ENCODE results near the gene ATP9A.
A peak's percentile ranks its signal among the peaks of the same experiment; 100 is the strongest.
"Not testable (repeated sequence)": the region's sequence is repeated elsewhere in the genome, so short reads cannot be mapped to it uniquely, and the experiment has no call there.

The ATP9A gene

DNA sequence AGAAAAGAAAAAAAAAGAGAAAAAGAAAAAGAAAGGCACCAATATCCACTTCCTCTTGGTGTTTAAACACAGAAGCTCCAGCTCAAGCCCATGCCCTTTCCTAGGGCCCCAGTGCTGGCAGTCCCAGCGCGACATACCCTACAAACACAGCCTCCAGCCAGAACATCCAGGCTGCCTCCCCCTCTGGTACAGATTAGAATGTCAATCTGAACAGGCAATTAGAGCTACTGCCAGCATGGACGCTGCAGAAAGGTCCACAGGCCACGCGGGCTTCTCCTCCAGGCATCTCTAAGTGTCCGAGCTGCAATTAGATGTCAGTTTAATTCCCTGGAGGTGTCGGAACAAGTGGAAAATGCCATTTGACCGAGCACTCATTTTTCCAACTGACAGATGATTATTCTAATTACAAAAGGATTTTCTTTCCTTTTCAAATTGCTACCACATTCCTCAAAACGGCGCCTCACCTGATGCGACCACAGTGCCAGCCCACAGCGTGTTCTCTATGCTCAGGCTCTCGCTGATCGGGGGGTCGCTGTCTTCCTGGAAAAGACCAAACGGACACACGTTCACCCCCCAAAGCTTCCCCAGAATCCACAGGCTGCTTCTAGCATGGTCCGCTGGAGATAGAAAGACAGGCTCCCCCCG, 79.5 kb downstream of the ATP9A start:
- no peak for DNase-seq
- Histone ChIP-seq H2BK12ac (ENCODE audit: low read length) (no peak overlapping the region), H3K9ac (ENCODE audit: low read length) (no peak overlapping the region), H4K91ac (ENCODE audit: low read depth, low read length) (no peak overlapping the region), H3K4me3 (ENCODE audit: low read depth, low read length) (no peak overlapping the region), H2BK5ac (ENCODE audit: low read depth, low read length, poor library complexity) (no peak overlapping the region), H3K4me1 (ENCODE audit: control insufficient read depth in 1 of 2, insufficient read depth in 2 of 2, low read length in 2 of 2) (no peaks in the 10 kb centered on the region), H3K27ac (ENCODE audit: low read depth, low read length) (no peak overlapping the region), H4K8ac (ENCODE audit: low read depth, low read length) (no peak overlapping the region), H2BK120ac (ENCODE audit: insufficient read depth, low read length, poor library complexity) (no peak overlapping the region), H3K4me2 (ENCODE audit: low read length) (no peak overlapping the region), H3K23ac (ENCODE audit: low read length) (no peak overlapping the region), H4K12ac (ENCODE audit: low read depth, low read length) (no peak overlapping the region), H2AFZ (ENCODE audit: insufficient read depth, low read length, poor library complexity) (no peak overlapping the region), H3K27me3 (ENCODE audit: insufficient read depth, low read length) (no peaks in the 10 kb centered on the region), H3K9me3 (ENCODE audit: insufficient read depth, low read depth, low read length) (no peaks in the 10 kb centered on the region), H3K4ac (ENCODE audit: low read depth, low read length) (no peak overlapping the region), H2AK5ac (ENCODE audit: low read length) (no peak overlapping the region), H3K79me2 (ENCODE audit: control insufficient read depth, insufficient read depth, low read length, poor library complexity) (no peaks in the 10 kb centered on the region), H3K79me1 (ENCODE audit: low read length) (no peaks in the 10 kb centered on the region), H3K14ac (ENCODE audit: low read length) (no peak overlapping the region), H3K36me3 (ENCODE audit: control insufficient read depth in 1 of 2, insufficient read depth in 2 of 2, low read length in 2 of 2) (no peaks in the 10 kb centered on the region), H3K18ac (ENCODE audit: low read length) (no peak overlapping the region)
- WGBS (ENCODE audit: extremely low coverage, insufficient coverage, insufficient read length) = no CpG with 5 or more reads among the region's 19 CpGs

- Histone ChIP-seq H4K91ac (ENCODE audit: low read depth, low read length) (no peak overlapping the region), H4K8ac (ENCODE audit: low read depth, low read length) (no peak overlapping the region), H3K18ac (ENCODE audit: low read length) (no peak overlapping the region), H3K9ac (ENCODE audit: low read length) (no peak overlapping the region), H2BK120ac (ENCODE audit: insufficient read depth, low read length, poor library complexity) (no peak overlapping the region), H2AK5ac (ENCODE audit: low read length) (no peak overlapping the region), H3K4me3 (ENCODE audit: low read depth, low read length) (no peak overlapping the region), H3K4me2 (ENCODE audit: low read length) (no peak overlapping the region), H3K4ac (ENCODE audit: low read depth, low read length) (no peak overlapping the region), H4K12ac (ENCODE audit: low read depth, low read length) (no peak overlapping the region), H2BK12ac (ENCODE audit: low read length) (no peak overlapping the region), H3K9me3 (ENCODE audit: insufficient read depth, low read depth, low read length) (no peaks in the 10 kb centered on the region), H3K27me3 (ENCODE audit: insufficient read depth, low read length) (no peaks in the 10 kb centered on the region), H3K79me2 (ENCODE audit: control insufficient read depth, insufficient read depth, low read length, poor library complexity) (no peaks in the 10 kb centered on the region), H3K79me1 (ENCODE audit: low read length) (no peaks in the 10 kb centered on the region), H3K4me1 (ENCODE audit: control insufficient read depth in 1 of 2, insufficient read depth in 2 of 2, low read length in 2 of 2) (no peaks in the 10 kb centered on the region), H3K23ac (ENCODE audit: low read length) (no peak overlapping the region), H2AFZ (ENCODE audit: insufficient read depth, low read length, poor library complexity) (no peak overlapping the region), H3K14ac (ENCODE audit: low read length) (no peak overlapping the region), H3K36me3 (ENCODE audit: control insufficient read depth in 1 of 2, insufficient read depth in 2 of 2, low read length in 2 of 2) (no peaks in the 10 kb centered on the region), H2BK5ac (ENCODE audit: low read depth, low read length, poor library complexity) (no peak overlapping the region), H3K27ac (ENCODE audit: low read depth, low read length) (no peak overlapping the region)
- WGBS (ENCODE audit: extremely low coverage, insufficient coverage, insufficient read length) = no CpG with 5 or more reads among the region's 3 CpGs
- DNase-seq = no peak
Observed at GRCh38 chr20:51687630-51688029, 80.6 kb downstream of the ATP9A start.

GRCh38 chr20:51687108-51687507, 81.1 kb downstream of the ATP9A start:
- no peaks in the 10 kb centered on the region for H3K79me2 ChIP-seq (ENCODE audit: control insufficient read depth, insufficient read depth, low read length, poor library complexity)
- no peak overlapping the region for H3K4me2 ChIP-seq (ENCODE audit: low read length)
- DNase-seq = peak in 1 of 2 donors; percentile 24
- no peak overlapping the region for H2BK120ac ChIP-seq (ENCODE audit: insufficient read depth, low read length, poor library complexity)
- no peak overlapping the region for H3K23ac ChIP-seq (ENCODE audit: low read length)
- H4K12ac ChIP-seq (ENCODE audit: low read depth, low read length) = no peak overlapping the region
- H2BK5ac ChIP-seq (ENCODE audit: low read depth, low read length, poor library complexity) = no peak overlapping the region
- H3K9me3 ChIP-seq (ENCODE audit: insufficient read depth, low read depth, low read length) = no peaks in the 10 kb centered on the region
- no peak overlapping the region for H3K18ac ChIP-seq (ENCODE audit: low read length)
- no peaks in the 10 kb centered on the region for H3K79me1 ChIP-seq (ENCODE audit: low read length)
- no peak overlapping the region for H3K4me3 ChIP-seq (ENCODE audit: low read depth, low read length)
- H2AFZ ChIP-seq (ENCODE audit: insufficient read depth, low read length, poor library complexity) = no peak overlapping the region
- no peak overlapping the region for H4K91ac ChIP-seq (ENCODE audit: low read depth, low read length)
- H3K27me3 ChIP-seq (ENCODE audit: insufficient read depth, low read length) = no peaks in the 10 kb centered on the region
- H4K8ac ChIP-seq (ENCODE audit: low read depth, low read length) = no peak overlapping the region
- H2BK12ac ChIP-seq (ENCODE audit: low read length) = no peak overlapping the region
- no peak overlapping the region for H3K4ac ChIP-seq (ENCODE audit: low read depth, low read length)
- no peak overlapping the region for H3K9ac ChIP-seq (ENCODE audit: low read length)
- H3K14ac ChIP-seq (ENCODE audit: low read length) = no peak overlapping the region
- H2AK5ac ChIP-seq (ENCODE audit: low read length) = no peak overlapping the region
- H3K36me3 ChIP-seq (ENCODE audit: control insufficient read depth in 1 of 2, insufficient read depth in 2 of 2, low read length in 2 of 2) = no peaks in the 10 kb centered on the region
- no peaks in the 10 kb centered on the region for H3K4me1 ChIP-seq (ENCODE audit: control insufficient read depth in 1 of 2, insufficient read depth in 2 of 2, low read length in 2 of 2)
- no CpG with 5 or more reads among the region's 8 CpGs for WGBS (ENCODE audit: extremely low coverage, insufficient coverage, insufficient read length)
- no peak overlapping the region for H3K27ac ChIP-seq (ENCODE audit: low read depth, low read length)

DNA sequence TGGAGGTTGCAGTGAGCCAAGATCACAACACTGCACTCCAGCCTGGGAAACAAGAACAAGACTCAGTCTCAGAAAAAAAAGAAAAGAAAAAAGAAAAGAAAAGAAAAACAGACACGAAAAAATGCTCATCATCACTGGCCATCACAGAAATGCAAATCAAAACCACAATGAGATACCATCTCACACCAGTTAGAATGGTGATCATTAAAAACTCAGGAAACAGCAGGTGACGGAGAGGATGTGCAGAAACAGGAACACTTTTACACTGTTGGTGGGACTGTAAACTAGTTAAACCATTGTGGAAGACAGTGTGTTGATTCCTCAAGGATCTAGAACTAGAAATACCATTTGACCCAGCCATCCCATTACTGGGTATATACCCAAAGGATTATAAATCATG, 82.7 kb downstream of the ATP9A start:
- H3K36me3 ChIP-seq (ENCODE audit: control insufficient read depth in 1 of 2, insufficient read depth in 2 of 2, low read length in 2 of 2); H4K8ac ChIP-seq (ENCODE audit: low read depth, low read length); H3K27me3 ChIP-seq (ENCODE audit: insufficient read depth, low read length); H3K18ac ChIP-seq (ENCODE audit: low read length); H3K9ac ChIP-seq (ENCODE audit: low read length); DNase-seq; H4K91ac ChIP-seq (ENCODE audit: low read depth, low read length); H2BK5ac ChIP-seq (ENCODE audit: low read depth, low read length, poor library complexity); H3K4me3 ChIP-seq (ENCODE audit: low read depth, low read length); H3K9me3 ChIP-seq (ENCODE audit: insufficient read depth, low read depth, low read length); H3K14ac ChIP-seq (ENCODE audit: low read length); H3K4ac ChIP-seq (ENCODE audit: low read depth, low read length); H4K12ac ChIP-seq (ENCODE audit: low read depth, low read length); H3K79me2 ChIP-seq (ENCODE audit: control insufficient read depth, insufficient read depth, low read length, poor library complexity); H2AK5ac ChIP-seq (ENCODE audit: low read length); H2AFZ ChIP-seq (ENCODE audit: insufficient read depth, low read length, poor library complexity); H2BK120ac ChIP-seq (ENCODE audit: insufficient read depth, low read length, poor library complexity); H3K79me1 ChIP-seq (ENCODE audit: low read length); H3K4me2 ChIP-seq (ENCODE audit: low read length); H3K4me1 ChIP-seq (ENCODE audit: control insufficient read depth in 1 of 2, insufficient read depth in 2 of 2, low read length in 2 of 2); H3K23ac ChIP-seq (ENCODE audit: low read length); H3K27ac ChIP-seq (ENCODE audit: low read depth, low read length); H2BK12ac ChIP-seq (ENCODE audit: low read length): not testable (repeated sequence)
- WGBS (ENCODE audit: extremely low coverage, insufficient coverage, insufficient read length) = no CpG with 5 or more reads among the region's 2 CpGs
